HCT116 (cell line): ENCODE measurements around the gene CMC4. TPM values are rescaled to one million over a fixed set of nuclear protein-coding genes. Genes with fewer than 3 reads are reported as not detected.

Experiments used
- ATAC-seq: fragments of 200-7000 bp; cut with Tn5 transposase; 2 replicates; pipeline ENCODE4 v1.9.1; 2020; ENCODE audit warnings: mild to moderate bottlenecking, moderate library complexity
- BruUV-seq: library from RNA; stranded (reverse); fragments of 400-500 nt; replicated peaks from 2 replicates; lab custom pipeline; 2021; lab: Mats Ljungman, UMichigan
- CTCF ChIA-PET: fragments of 300-600 bp; sonication (Branson Sonifier 250); formaldehyde crosslinking; loops from one replicate; lab custom pipeline; 2021; ENCODE audit warnings: antibody characterized with exemption; lab: Charles Lee
- POLR2A ChIA-PET: fragments of 300-600, 350-600 bp; sonication (Branson Sonifier 250); formaldehyde crosslinking; loops from one replicate; lab custom pipeline; 2021; ENCODE audit warnings: antibody characterized with exemption; lab: Charles Lee
- RAD21 ChIA-PET, 2 experiments: fragments of 300-600 bp; sonication (Branson Sonifier 250); formaldehyde crosslinking; loops; one replicate each; lab custom pipeline; 2023; ENCODE audit warnings: low total read pairs in 2 of 2; ENCODE audit not compliant: uncharacterized antibody in 2 of 2, unreplicated experiment in 2 of 2, low non-redundant PET in 1 of 2; lab: Charles Lee
- DNase-seq: peaks from one replicate; pipeline ENCODE4 v3.0.0-alpha.2; 2010; ENCODE audit warnings: low read depth, low spot score
- H2AFZ ChIP-seq: fragments of 200-600 bp; shearing (Covaris generic), sonication (generic); 2 replicates; pipeline ENCODE4 v1.6.1; 2017; ENCODE audit warnings: low read depth, mixed run types, mixed read lengths, antibody characterized with exemption, low read length; ENCODE audit not compliant: poor library complexity, severe bottlenecking
- H3K27ac ChIP-seq: 2 replicates; pipeline ENCODE4 v1.5.1; 2012; ENCODE audit warnings: low read depth, low read length
- H3K27me3 ChIP-seq: fragments of 200-600 bp; sonication (generic); 2 replicates; pipeline ENCODE4 v1.6.1; 2016; ENCODE audit warnings: mixed run types, low read length, mixed read lengths; ENCODE audit not compliant: insufficient read depth
- H3K36me3 ChIP-seq, 2 experiments: fragments of 200-500 bp in 1 of 2; fragments of 200-600 bp in 1 of 2; sonication (Bioruptor generic) in 1 of 2; sonication (generic) in 1 of 2; 2 replicates each; pipeline versions ENCODE4 v1.5.1 to v1.6.1; 2014 to 2016; ENCODE audit warnings: low read length in 2 of 2, inconsistent platforms in 1 of 2, mixed read lengths in 1 of 2, mixed run types in 1 of 2; ENCODE audit not compliant: insufficient read depth in 2 of 2, control insufficient read depth in 1 of 2
- H3K4me1 ChIP-seq, 2 experiments: fragments of 200-600 bp in 1 of 2; sonication (generic) in 1 of 2; 2 replicates each; pipeline versions ENCODE4 v1.5.1 to v1.6.1; 2012 to 2017; ENCODE audit warnings: low read length in 2 of 2, inconsistent platforms in 1 of 2, mild to moderate bottlenecking in 1 of 2, mixed read lengths in 1 of 2, mixed run types in 1 of 2, moderate library complexity in 1 of 2; ENCODE audit not compliant: insufficient read depth in 2 of 2, control insufficient read depth in 1 of 2
- H3K4me2 ChIP-seq: fragments of 200-600 bp; sonication (generic); 2 replicates; pipeline ENCODE4 v1.6.1; 2017; ENCODE audit warnings: mixed run types, low read length, mixed read lengths
- H3K4me3 ChIP-seq, 2 experiments: fragments of 200-600 bp in 1 of 2; sonication (generic) in 1 of 2; replicated peaks in 1 of 2; 2 replicates each; pipeline ENCODE4 v1.5.1; 2011 to 2016; ENCODE audit warnings: low read length in 2 of 2, control low read depth in 1 of 2, low read depth in 1 of 2, mild to moderate bottlenecking in 1 of 2, mixed read lengths in 1 of 2, mixed run types in 1 of 2
- H3K79me2 ChIP-seq: fragments of 200-600 bp; sonication (generic); 2 replicates; pipeline ENCODE4 v1.6.1; 2017; ENCODE audit warnings: mild to moderate bottlenecking, mixed run types, low read length, moderate library complexity, mixed read lengths; ENCODE audit not compliant: insufficient read depth
- H3K9ac ChIP-seq: fragments of 200-600 bp; sonication (generic); 2 replicates; pipeline ENCODE4 v1.6.1; 2016; ENCODE audit warnings: low read length, mixed read lengths
- H3K9me2 ChIP-seq: fragments of 200-600 bp; sonication (generic), shearing (Covaris generic); 2 replicates; pipeline ENCODE4 v1.6.1; 2017; ENCODE audit warnings: mixed run types, mild to moderate bottlenecking, moderate library complexity; ENCODE audit not compliant: insufficient read depth
- H3K9me3 ChIP-seq, 2 experiments: fragments of 200-500 bp in 1 of 2; fragments of 200-600 bp in 1 of 2; sonication (Bioruptor generic) in 1 of 2; sonication (generic) in 1 of 2; 2 replicates each; pipeline ENCODE4 v1.6.1; 2014 to 2017; ENCODE audit warnings: low read length in 2 of 2, mixed read lengths in 2 of 2, inconsistent platforms in 1 of 2, low read depth in 1 of 2, mild to moderate bottlenecking in 1 of 2, mixed run types in 1 of 2, moderate library complexity in 1 of 2; ENCODE audit not compliant: control insufficient read depth in 1 of 2, insufficient read depth in 1 of 2
- H4K20me1 ChIP-seq: fragments of 200-600 bp; sonication (generic), shearing (Covaris generic); 2 replicates; pipeline ENCODE4 v1.6.1; 2017; ENCODE audit warnings: mixed run types, mild to moderate bottlenecking, moderate library complexity; ENCODE audit not compliant: insufficient read depth
- CBX3 ChIP-seq: IDR thresholded peaks from 2 replicates; pipeline ENCODE4 v1.6.1; 2012; ENCODE audit warnings: low read depth
- CEBPB ChIP-seq: IDR thresholded peaks from 2 replicates; pipeline ENCODE4 v1.6.1; 2012; ENCODE audit warnings: low read depth
- CTCF ChIP-seq, 3 experiments: fragments of 200-600 bp in 1 of 3; sonication (generic) in 1 of 3; IDR thresholded peaks in 2 of 3; conservative IDR thresholded peaks in 1 of 3; 2 replicates each; pipeline ENCODE4 v1.5.1; 2012 to 2017; ENCODE audit warnings: low read depth in 2 of 3, low read length in 2 of 3, antibody characterized with exemption in 1 of 3, borderline replicate concordance in 1 of 3, control low read depth in 1 of 3, mild to moderate bottlenecking in 1 of 3, mixed read lengths in 1 of 3, mixed run types in 1 of 3, moderate library complexity in 1 of 3; ENCODE audit not compliant: insufficient read depth in 1 of 3
- EGR1 ChIP-seq: IDR thresholded peaks from 2 replicates; pipeline ENCODE4 v1.6.1; 2012; ENCODE audit warnings: low read depth
- ELF1 ChIP-seq: IDR thresholded peaks from 2 replicates; pipeline ENCODE4 v1.6.1; 2012; ENCODE audit warnings: low read depth, borderline replicate concordance
- EZH2phosphoT487 ChIP-seq: fragments of 200-600 bp; IDR thresholded peaks from 2 replicates; pipeline ENCODE4 v1.6.1; 2018; ENCODE audit warnings: antibody characterized with exemption, borderline replicate concordance
- JUND ChIP-seq: IDR thresholded peaks from 2 replicates; pipeline ENCODE4 v1.6.1; 2012
- POLR2A ChIP-seq: IDR thresholded peaks from 2 replicates; pipeline ENCODE4 v1.7.0; 2011; ENCODE audit warnings: borderline replicate concordance; ENCODE audit not compliant: insufficient read depth, insufficient read length; ENCODE audit errors: extremely low read depth
- RAD21 ChIP-seq: IDR thresholded peaks from 2 replicates; pipeline ENCODE4 v1.6.1; 2012; ENCODE audit warnings: low read depth, mild to moderate bottlenecking
- SIN3A ChIP-seq: IDR thresholded peaks from 2 replicates; pipeline ENCODE4 v1.6.1; 2012; ENCODE audit warnings: low read depth
- SRF ChIP-seq: IDR thresholded peaks from 2 replicates; pipeline ENCODE4 v1.6.1; 2012; ENCODE audit warnings: low read depth
- TCF7L2 ChIP-seq: IDR thresholded peaks from 2 replicates; pipeline ENCODE4 v1.7.0; 2011; ENCODE audit warnings: borderline replicate concordance, inconsistent platforms; ENCODE audit not compliant: insufficient read depth, insufficient read length; ENCODE audit errors: extremely low read depth
- YY1 ChIP-seq: IDR thresholded peaks from 2 replicates; pipeline ENCODE4 v1.6.1; 2011; ENCODE audit warnings: low read length, low read depth, moderate library complexity, mild to moderate bottlenecking; ENCODE audit not compliant: insufficient replicate concordance; ENCODE audit errors: extremely low read depth
- ZFX ChIP-seq: fragments of 450-650 bp; IDR thresholded peaks from 2 replicates; pipeline ENCODE4 v1.6.1; 2017
- ZNF274 ChIP-seq: fragments of 200-500 bp; sonication (Bioruptor generic); IDR thresholded peaks from 2 replicates; pipeline ENCODE4 v1.6.1; 2014; ENCODE audit warnings: mild to moderate bottlenecking, low read depth, low read length, inconsistent platforms
- intact Hi-C: fragments of 100-400 bp; cut with micrococcal nuclease; formaldehyde crosslinking; loops from 2 replicates; pipeline ENCODE4 v1.10.0; 2022
- total RNA-seq: library from RNA; stranded (reverse); gene quantifications from one replicate; pipeline ENCODE4 v1.2.1, GENCODE V29; 2021; ENCODE audit not compliant: unreplicated experiment
- TF ChIP-seq, protein P1 (sequence below): IDR thresholded peaks from 2 replicates; pipeline ENCODE4 v1.6.1; 2012; ENCODE audit warnings: low read depth
- TF ChIP-seq, protein P2 (sequence below): IDR thresholded peaks from 2 replicates; pipeline ENCODE4 v1.6.1; 2011; ENCODE audit warnings: mild to moderate bottlenecking, low read length, moderate library complexity; ENCODE audit not compliant: insufficient replicate concordance; ENCODE audit errors: extremely low read depth

The CMC4 gene
- total RNA-seq, 1 experiment from 2014 or later = 5.3 TPM

DNA sequence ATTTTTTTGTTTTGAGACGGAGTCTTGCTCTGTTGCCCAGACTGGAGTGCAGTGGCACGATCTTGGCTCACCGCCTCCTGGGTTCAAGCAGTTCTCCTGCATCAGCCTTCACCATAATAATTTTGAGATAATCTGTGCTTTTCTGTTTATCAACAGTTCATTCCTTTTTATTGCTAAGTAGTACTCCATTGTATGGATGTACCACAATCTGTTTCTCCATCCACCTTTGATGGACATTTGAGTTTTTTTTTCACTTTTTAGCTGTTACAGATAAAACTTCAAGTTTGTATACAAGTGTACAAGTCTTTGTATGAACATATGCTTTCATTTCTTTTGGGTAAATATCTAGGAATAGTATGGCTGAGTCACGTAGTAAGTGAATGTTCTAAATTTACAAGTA, 35.2 kb downstream of the CMC4 start:
- Histone ChIP-seq H2AFZ (no peak overlapping the region), H3K27ac (no peak overlapping the region), H3K36me3 (no peaks in the 10 kb centered on the region), H3K79me2 (0 out of 2 replicates have a peak, but pooled peaks cover 5% of the 10 kb centered on the region), H3K27me3 (no peaks in the 10 kb centered on the region), H3K9me2 (no peaks in the 10 kb centered on the region), H4K20me1 (no peaks in the 10 kb centered on the region), H3K4me3 (no peak overlapping the region), H3K4me2 (no peak overlapping the region), H3K9ac (no peak overlapping the region), H3K9me3 (no peaks in the 10 kb centered on the region), H3K4me1 (no peaks in the 10 kb centered on the region)
- intact Hi-C loops = no loop called here
- POLR2A ChIA-PET = no interaction called here
- no peak for DNase-seq
- ATAC-seq = no peak
- RAD21 ChIA-PET = no interaction called here
- CTCF ChIA-PET = no interaction called here
- no TSS peak for BruUV-seq
- no peak for TF ChIP-seq CBX3
- no peak for TF ChIP-seq CEBPB
- TF ChIP-seq, protein P1, sequence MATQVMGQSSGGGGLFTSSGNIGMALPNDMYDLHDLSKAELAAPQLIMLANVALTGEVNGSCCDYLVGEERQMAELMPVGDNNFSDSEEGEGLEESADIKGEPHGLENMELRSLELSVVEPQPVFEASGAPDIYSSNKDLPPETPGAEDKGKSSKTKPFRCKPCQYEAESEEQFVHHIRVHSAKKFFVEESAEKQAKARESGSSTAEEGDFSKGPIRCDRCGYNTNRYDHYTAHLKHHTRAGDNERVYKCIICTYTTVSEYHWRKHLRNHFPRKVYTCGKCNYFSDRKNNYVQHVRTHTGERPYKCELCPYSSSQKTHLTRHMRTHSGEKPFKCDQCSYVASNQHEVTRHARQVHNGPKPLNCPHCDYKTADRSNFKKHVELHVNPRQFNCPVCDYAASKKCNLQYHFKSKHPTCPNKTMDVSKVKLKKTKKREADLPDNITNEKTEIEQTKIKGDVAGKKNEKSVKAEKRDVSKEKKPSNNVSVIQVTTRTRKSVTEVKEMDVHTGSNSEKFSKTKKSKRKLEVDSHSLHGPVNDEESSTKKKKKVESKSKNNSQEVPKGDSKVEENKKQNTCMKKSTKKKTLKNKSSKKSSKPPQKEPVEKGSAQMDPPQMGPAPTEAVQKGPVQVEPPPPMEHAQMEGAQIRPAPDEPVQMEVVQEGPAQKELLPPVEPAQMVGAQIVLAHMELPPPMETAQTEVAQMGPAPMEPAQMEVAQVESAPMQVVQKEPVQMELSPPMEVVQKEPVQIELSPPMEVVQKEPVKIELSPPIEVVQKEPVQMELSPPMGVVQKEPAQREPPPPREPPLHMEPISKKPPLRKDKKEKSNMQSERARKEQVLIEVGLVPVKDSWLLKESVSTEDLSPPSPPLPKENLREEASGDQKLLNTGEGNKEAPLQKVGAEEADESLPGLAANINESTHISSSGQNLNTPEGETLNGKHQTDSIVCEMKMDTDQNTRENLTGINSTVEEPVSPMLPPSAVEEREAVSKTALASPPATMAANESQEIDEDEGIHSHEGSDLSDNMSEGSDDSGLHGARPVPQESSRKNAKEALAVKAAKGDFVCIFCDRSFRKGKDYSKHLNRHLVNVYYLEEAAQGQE = no peak
- TF ChIP-seq ZFX = no peak
- no peak for TF ChIP-seq SRF
- TF ChIP-seq EZH2phosphoT487 = no peak
- no peak for TF ChIP-seq ELF1
- TF ChIP-seq TCF7L2 = no peak
- no peak for TF ChIP-seq ZNF274
- TF ChIP-seq, protein P2, sequence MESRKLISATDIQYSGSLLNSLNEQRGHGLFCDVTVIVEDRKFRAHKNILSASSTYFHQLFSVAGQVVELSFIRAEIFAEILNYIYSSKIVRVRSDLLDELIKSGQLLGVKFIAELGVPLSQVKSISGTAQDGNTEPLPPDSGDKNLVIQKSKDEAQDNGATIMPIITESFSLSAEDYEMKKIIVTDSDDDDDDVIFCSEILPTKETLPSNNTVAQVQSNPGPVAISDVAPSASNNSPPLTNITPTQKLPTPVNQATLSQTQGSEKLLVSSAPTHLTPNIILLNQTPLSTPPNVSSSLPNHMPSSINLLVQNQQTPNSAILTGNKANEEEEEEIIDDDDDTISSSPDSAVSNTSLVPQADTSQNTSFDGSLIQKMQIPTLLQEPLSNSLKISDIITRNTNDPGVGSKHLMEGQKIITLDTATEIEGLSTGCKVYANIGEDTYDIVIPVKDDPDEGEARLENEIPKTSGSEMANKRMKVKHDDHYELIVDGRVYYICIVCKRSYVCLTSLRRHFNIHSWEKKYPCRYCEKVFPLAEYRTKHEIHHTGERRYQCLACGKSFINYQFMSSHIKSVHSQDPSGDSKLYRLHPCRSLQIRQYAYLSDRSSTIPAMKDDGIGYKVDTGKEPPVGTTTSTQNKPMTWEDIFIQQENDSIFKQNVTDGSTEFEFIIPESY = no peak
- TF ChIP-seq SIN3A = no peak
- no peak for TF ChIP-seq YY1
- no peak for TF ChIP-seq JUND
- no peak for TF ChIP-seq POLR2A
- no peak for TF ChIP-seq EGR1
- TF ChIP-seq RAD21 = no peak
- no peak for TF ChIP-seq CTCF (IDR thresholded peaks at IDR 0.05 in 2 of 3, conservative IDR thresholded peaks at IDR 0.05 in 1 of 3; ENCODE audit: borderline replicate concordance in 1 of 3, insufficient read depth in 1 of 3, low read depth in 2 of 3, low read length in 2 of 3)
